Breast epithelium (tissue), 3 donors: ENCODE measurements around the gene BLNK.

Experiments
- CTCF ChIP-seq, 3 donors: fragments of 450-650 bp; IDR thresholded peaks; one replicate each; pipeline ENCODE4 v1.5.1; 2016 to 2017; ENCODE audit warnings: antibody characterized with exemption in 3 of 3, mild to moderate bottlenecking in 3 of 3, moderate library complexity in 3 of 3
- POLR2A ChIP-seq: fragments of 450-650 bp; IDR thresholded peaks from one replicate; pipeline ENCODE4 v1.6.1; 2016; ENCODE audit warnings: antibody characterized with exemption, mild to moderate bottlenecking, moderate library complexity

DNA sequence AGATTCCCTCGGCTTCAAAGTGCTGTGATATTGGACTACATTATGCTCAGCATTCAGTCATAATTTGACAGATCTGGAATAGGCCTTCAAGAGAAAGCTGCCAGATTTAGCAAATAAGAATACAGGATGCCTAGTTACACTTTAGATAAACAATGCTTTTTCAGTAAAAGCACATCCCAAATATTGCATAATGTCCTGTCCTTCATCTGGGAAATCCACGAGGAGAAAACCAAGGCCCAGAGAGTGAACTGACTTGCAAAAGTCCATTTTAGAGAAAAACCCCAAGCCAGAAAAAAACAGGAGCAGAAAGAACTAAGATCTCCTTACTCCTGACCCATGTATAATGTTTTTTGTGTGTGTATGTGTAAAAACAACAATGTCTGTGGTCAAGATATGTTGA lies 12.0 kb upstream of the BLNK start:
- TF ChIP-seq CTCF (IDR thresholded peaks at IDR 0.05) = no peak
- no peak for TF ChIP-seq POLR2A
